Gastrocnemius medialis (tissue), 4 donors: ENCODE measurements around the gene MN1. TPM values are rescaled to one million over a fixed set of nuclear protein-coding genes. Genes with fewer than 3 reads are reported as not detected.

Source experiments
- ATAC-seq, 2 donors: fragments of 150-250 bp; one replicate each; pipeline ENCODE4 v1.9.1; 2016
- DNase-seq, 2 donors: peaks; one replicate each; pipeline ENCODE4 v3.0.0-alpha.2; 2019
- H3K27ac ChIP-seq, 4 donors: fragments of 200-600 bp; sonication (generic); 1 replicate in 1 of 4; 2 replicates in 3 of 4; pipeline ENCODE4 v1.5.1; 2016 to 2018; ENCODE audit warnings: mild to moderate bottlenecking in 2 of 4, moderate library complexity in 1 of 4
- H3K27me3 ChIP-seq, 3 donors: fragments of 200-600 bp; sonication (generic) in 2 of 3; 1 replicate in 1 of 3; 2 replicates in 2 of 3; pipeline versions ENCODE4 v1.5.1 to v1.6.0; 2016 to 2019; ENCODE audit warnings: mild to moderate bottlenecking in 1 of 3, moderate library complexity in 1 of 3
- H3K36me3 ChIP-seq, 2 donors: fragments of 200-600 bp; sonication (generic) in 1 of 2; one replicate each; pipeline ENCODE4 v1.5.1; 2017 to 2018
- H3K4me1 ChIP-seq, 2 donors: fragments of 200-600 bp; sonication (generic) in 1 of 2; one replicate each; pipeline ENCODE4 v1.5.1; 2016 to 2017; ENCODE audit warnings: mild to moderate bottlenecking in 2 of 2
- H3K4me3 ChIP-seq, 4 donors: fragments of 200-600 bp; sonication (generic) in 3 of 4; 1 replicate in 1 of 4; 2 replicates in 3 of 4; pipeline ENCODE4 v1.5.1; 2016 to 2019; ENCODE audit warnings: mild to moderate bottlenecking in 2 of 4
- H3K9me3 ChIP-seq, 3 donors: fragments of 200-600 bp; sonication (generic) in 2 of 3; 1 replicate in 1 of 3; 2 replicates in 2 of 3; pipeline ENCODE4 v1.5.1; 2016 to 2019
- CTCF ChIP-seq, 5 experiments: fragments of 450-650 bp in 3 of 5; fragments of 200-600 bp in 2 of 5; sonication (generic) in 2 of 5; IDR thresholded peaks in 4 of 5; conservative IDR thresholded peaks in 1 of 5; 1 replicate in 4 of 5; 2 replicates in 1 of 5; pipeline ENCODE4 v1.5.1; 2016 to 2019; ENCODE audit warnings: antibody characterized with exemption in 5 of 5, mild to moderate bottlenecking in 3 of 5, moderate library complexity in 3 of 5
- POLR2A ChIP-seq, 2 donors: fragments of 450-650 bp; IDR thresholded peaks; one replicate each; pipeline ENCODE4 v1.6.1; 2017; ENCODE audit warnings: antibody characterized with exemption in 2 of 2, mild to moderate bottlenecking in 2 of 2, moderate library complexity in 2 of 2
- in situ Hi-C, 4 donors: fragments of 200-750 bp; cut with MboI; loops; one replicate each; pipeline versions ENCODE4 v1.15.0 to v1.8.0; 2017; ENCODE audit warnings: low sequenced_read_pairs in 4 of 4
- intact Hi-C: fragments of 100-400 bp; cut with DNase I; formaldehyde crosslinking; loops from one replicate; pipeline ENCODE4 v1.15.1; 2023; ENCODE audit warnings: low total_unique reads
- total RNA-seq, 4 donors: library from RNA; depleted of rRNA; stranded (reverse); fragments of >200 nt; gene quantifications; one replicate each; pipeline versions ENCODE4 v1.1.0 to v1.2.3, GENCODE V29; 2016

The MN1 gene
- total RNA-seq, 4 donors from 2014 or later = 8.8 to 40.0 (median 36.6) TPM

- Histone ChIP-seq H3K27me3 (no peaks in the 10 kb centered on the region), H3K4me3 (no peak overlapping the region), H3K36me3 (no peaks in the 10 kb centered on the region), H3K4me1 (peaks cover 74 to 84% of the 10 kb centered on the region in 2 donors), H3K9me3 (no peaks in the 10 kb centered on the region), H3K27ac (peak overlapping the region; percentile 90 to 95 (median 94))
- ATAC-seq (no peak), DNase-seq (no peak)
- intact Hi-C loops = no loop called here
- in situ Hi-C loops = loop anchor here in 3 of 4 donors (10.0 to 25.0 kb wide), 3 partner anchors 142 to 152 kb away; no protein-coding TSS in a partner anchor
- TF ChIP-seq POLR2A (IDR thresholded peaks at IDR 0.05) (no peak), CTCF (IDR thresholded peaks at IDR 0.05 in 4 of 5, conservative IDR thresholded peaks at IDR 0.05 in 1 of 5) (no peak)
Measured at GRCh38 chr22:27786291-27786932, 15.1 kb downstream of the MN1 start.

- peak overlapping the region; percentile 90 to 95 (median 94) for H3K27ac ChIP-seq
- TF ChIP-seq CTCF (IDR thresholded peaks at IDR 0.05 in 4 of 5, conservative IDR thresholded peaks at IDR 0.05 in 1 of 5) (no peak), POLR2A (IDR thresholded peaks at IDR 0.05) (no peak)
- intact Hi-C loops (no loop called here), in situ Hi-C loops (loop anchor here in 3 of 4 donors (10.0 to 25.0 kb wide), 3 partner anchors 141 to 151 kb away; no protein-coding TSS in a partner anchor)
- peaks cover 73 to 82% of the 10 kb centered on the region in 2 donors for H3K4me1 ChIP-seq
- no peaks in the 10 kb centered on the region for H3K9me3 ChIP-seq
- H3K27me3 ChIP-seq = no peaks in the 10 kb centered on the region
- no peak overlapping the region for H3K4me3 ChIP-seq
- ATAC-seq (no peak), DNase-seq (no peak)
- no peaks in the 10 kb centered on the region for H3K36me3 ChIP-seq
Measured at GRCh38 chr22:27785831-27786230, 15.7 kb downstream of the MN1 start.

- Histone ChIP-seq H3K27me3 (no peaks in the 10 kb centered on the region), H3K9me3 (no peaks in the 10 kb centered on the region), H3K4me3 (no peak overlapping the region), H3K4me1 (peaks cover 73 to 75% of the 10 kb centered on the region in 2 donors), H3K36me3 (no peaks in the 10 kb centered on the region), H3K27ac (peak overlapping the region; percentile 90 to 95 (median 94))
- intact Hi-C loops (no loop called here), in situ Hi-C loops (loop anchor here in 3 of 4 donors (10.0 to 25.0 kb wide), 3 partner anchors 139 to 149 kb away; no protein-coding TSS in a partner anchor)
- DNase-seq (no peak), ATAC-seq (no peak)
- TF ChIP-seq POLR2A (IDR thresholded peaks at IDR 0.05) = no peak
Measured at GRCh38 chr22:27784120-27784475, 17.5 kb downstream of the MN1 start.

- H3K27me3 ChIP-seq = no peaks in the 10 kb centered on the region
- TF ChIP-seq CTCF (IDR thresholded peaks at IDR 0.05 in 4 of 5, conservative IDR thresholded peaks at IDR 0.05 in 1 of 5) (no peak), POLR2A (IDR thresholded peaks at IDR 0.05) (no peak)
- H3K9me3 ChIP-seq = no peaks in the 10 kb centered on the region
- no peak for ATAC-seq
- peaks cover 70 to 75% of the 10 kb centered on the region in 2 donors for H3K4me1 ChIP-seq
- DNase-seq = no peak
- H3K36me3 ChIP-seq = no peaks in the 10 kb centered on the region
- in situ Hi-C loops = loop anchor here in 3 of 4 donors (10.0 to 25.0 kb wide), 3 partner anchors 139 to 149 kb away; no protein-coding TSS in a partner anchor
- intact Hi-C loops = no loop called here
- no peak overlapping the region for H3K4me3 ChIP-seq
- peak overlapping the region; percentile 90 to 95 (median 94) for H3K27ac ChIP-seq
Measured at GRCh38 chr22:27783436-27784119, 18.0 kb downstream of the MN1 start.

GRCh38 chr22:27782088-27782487 is 19.5 kb downstream of the MN1 start:
- intact Hi-C loops (loop anchor here (1.0 kb wide), 1 partner anchor 63 kb away; no protein-coding TSS in a partner anchor), in situ Hi-C loops (loop anchor here in 3 of 4 donors (10.0 to 25.0 kb wide), 3 partner anchors 137 to 147 kb away; no protein-coding TSS in a partner anchor)
- Histone ChIP-seq H3K4me3 (peak overlapping the region; percentile 16 to 31 (median 24)), H3K9me3 (no peaks in the 10 kb centered on the region), H3K27ac (peak overlapping the region; percentile 90 to 95 (median 94)), H3K4me1 (peaks cover 69 to 71% of the 10 kb centered on the region in 2 donors), H3K36me3 (no peaks in the 10 kb centered on the region), H3K27me3 (no peaks in the 10 kb centered on the region)
- peak; percentile 67 to 75 for ATAC-seq
- TF ChIP-seq CTCF (IDR thresholded peaks at IDR 0.05 in 4 of 5, conservative IDR thresholded peaks at IDR 0.05 in 1 of 5) (no peak), POLR2A (IDR thresholded peaks at IDR 0.05) (peak; percentile 89 to 90)
- peak; percentile 71 to 97 for DNase-seq
